Measurements from ENCODE around the gene TBC1D4. TPM values are rescaled to one million over a fixed set of nuclear protein-coding genes. Genes with fewer than 3 reads are reported as not detected.

TBC1D4 gene
- total RNA-seq, 1 donor from 2014 or later, result 1.5 TPM

- H3K4me1 Mint-ChIP-seq, result no peaks in the 10 kb centered on the region
- no peaks in the 10 kb centered on the region for H3K27me3 Mint-ChIP-seq
- no peaks in the 10 kb centered on the region for H3K9me3 Mint-ChIP-seq
- H3K36me3 Mint-ChIP-seq (ENCODE audit: low read depth), result no peaks in the 10 kb centered on the region
- H3K4me3 Mint-ChIP-seq, result no peak overlapping the region
- ChIA-PET CTCF (interaction anchor here (0.7 to 2.9 kb wide), 6 partner anchors 7 to 177 kb away, joined by 3 to 14 read pairs (median 4); partner anchors contain the start of genes TBC1D4 and UCHL3), POLR2A (interaction anchor here (1.5 kb wide), 1 partner anchor 176 kb away, joined by 4 read pairs; the partner anchor contains the start of gene UCHL3)
- no peak for TF ChIP-seq CTCF (IDR thresholded peaks at IDR 0.05)
- intact Hi-C loops (cut with micrococcal nuclease), result loop anchor here (1.0 kb wide), 2 partner anchors 109 to 176 kb away; partner anchors contain the start of genes TBC1D4 and UCHL3
- no peak for ATAC-seq (ENCODE audit: low read depth)
- no peak overlapping the region for H3K27ac Mint-ChIP-seq
- DNase-seq, result no peak
Observed at GRCh38 chr13:75372923-75373841, 108.8 kb downstream of the TBC1D4 start.

GRCh38 chr13:75372517-75372916, 109.5 kb downstream of the TBC1D4 start:
- Mint-ChIP-seq H3K4me1 (no peaks in the 10 kb centered on the region), H3K4me3 (no peak overlapping the region), H3K36me3 (ENCODE audit: low read depth) (no peaks in the 10 kb centered on the region), H3K27ac (no peak overlapping the region), H3K9me3 (no peaks in the 10 kb centered on the region), H3K27me3 (no peaks in the 10 kb centered on the region)
- DNase-seq, result no peak
- POLR2A ChIA-PET, result interaction anchor here (1.5 kb wide), 1 partner anchor 177 kb away, joined by 4 read pairs; the partner anchor contains the start of gene UCHL3
- intact Hi-C loops (cut with micrococcal nuclease), result loop anchor here (1.0 kb wide), 2 partner anchors 110 to 177 kb away; partner anchors contain the start of genes TBC1D4 and UCHL3
- CTCF ChIA-PET, result interaction anchor here (0.7 to 2.9 kb wide), 6 partner anchors 8 to 178 kb away, joined by 3 to 14 read pairs (median 4); partner anchors contain the start of genes TBC1D4 and UCHL3
- peak; percentile 67 for ATAC-seq (ENCODE audit: low read depth)
- peak; percentile 69 for TF ChIP-seq CTCF (IDR thresholded peaks at IDR 0.05)

- Mint-ChIP-seq H3K4me1 (no peaks in the 10 kb centered on the region), H3K4me3 (no peak overlapping the region), H3K27ac (no peak overlapping the region), H3K36me3 (ENCODE audit: low read depth) (no peaks in the 10 kb centered on the region), H3K9me3 (no peaks in the 10 kb centered on the region), H3K27me3 (no peaks in the 10 kb centered on the region)
- intact Hi-C loops (cut with micrococcal nuclease), result no loop called here
- DNase-seq (no peak), ATAC-seq (ENCODE audit: low read depth) (no peak)
- no peak for TF ChIP-seq CTCF (IDR thresholded peaks at IDR 0.05)
- ChIA-PET POLR2A (no interaction called here), CTCF (interaction anchor here (1.4 to 2.9 kb wide), 3 partner anchors 44 to 176 kb away, joined by 3 to 11 read pairs (median 5); partner anchors contain the start of gene TBC1D4)
Observed at GRCh38 chr13:75371203-75371602, 110.8 kb downstream of the TBC1D4 start.

GRCh38 chr13:75370774-75371173, 111.2 kb downstream of the TBC1D4 start:
- H3K27ac Mint-ChIP-seq, result no peak overlapping the region
- H3K9me3 Mint-ChIP-seq, result no peaks in the 10 kb centered on the region
- ChIA-PET POLR2A (no interaction called here), CTCF (interaction anchor here (1.4 to 1.9 kb wide), 2 partner anchors 43 to 111 kb away, joined by 3 to 5 read pairs; partner anchors contain the start of gene TBC1D4)
- H3K4me3 Mint-ChIP-seq, result no peak overlapping the region
- no peaks in the 10 kb centered on the region for H3K27me3 Mint-ChIP-seq
- intact Hi-C loops (cut with micrococcal nuclease), result no loop called here
- TF ChIP-seq CTCF (IDR thresholded peaks at IDR 0.05), result no peak
- no peak for DNase-seq
- no peaks in the 10 kb centered on the region for H3K36me3 Mint-ChIP-seq (ENCODE audit: low read depth)
- no peak for ATAC-seq (ENCODE audit: low read depth)
- peaks cover 4% of the 10 kb centered on the region for H3K4me1 Mint-ChIP-seq

GRCh38 chr13:75369981-75370380, 112.0 kb downstream of the TBC1D4 start:
- no peaks in the 10 kb centered on the region for H3K27me3 Mint-ChIP-seq
- no peak overlapping the region for H3K27ac Mint-ChIP-seq
- intact Hi-C loops (cut with micrococcal nuclease), result no loop called here
- no peaks in the 10 kb centered on the region for H3K9me3 Mint-ChIP-seq
- TF ChIP-seq CTCF (IDR thresholded peaks at IDR 0.05), result no peak
- H3K4me3 Mint-ChIP-seq, result no peak overlapping the region
- CTCF ChIA-PET, result interaction anchor here (1.4 kb wide), 1 partner anchor 43 kb away, joined by 3 read pairs; no protein-coding TSS in a partner anchor
- ATAC-seq (ENCODE audit: low read depth) (no peak), DNase-seq (no peak)
- peaks cover 6% of the 10 kb centered on the region for H3K4me1 Mint-ChIP-seq
- H3K36me3 Mint-ChIP-seq (ENCODE audit: low read depth), result no peaks in the 10 kb centered on the region
- POLR2A ChIA-PET, result no interaction called here

Measured in activated B cell treated with CpG ODN at 0.5 μM for 24 hours (primary cell).